Caco-2 (cell line): ENCODE measurements around the gene MDH1B. TPM values are rescaled to one million over a fixed set of nuclear protein-coding genes. Genes with fewer than 3 reads are reported as not detected.

Source experiments
- BruUV-seq: library from RNA; stranded (reverse); fragments of 400-500 nt; replicated peaks from 2 replicates; lab custom pipeline; 2021; lab: Mats Ljungman, UMichigan
- CTCF ChIA-PET: fragments of 300-600 bp; sonication (Branson Sonifier 250); formaldehyde crosslinking; loops from one replicate; lab custom pipeline; 2022; ENCODE audit warnings: antibody characterized with exemption; lab: Charles Lee
- POLR2A ChIA-PET: fragments of 300-600 bp; sonication (Branson Sonifier 250); formaldehyde crosslinking; loops from one replicate; lab custom pipeline; 2022; ENCODE audit warnings: antibody characterized with exemption; lab: Charles Lee
- DNase-seq, 2 experiments: peaks; one replicate each; pipeline versions ENCODE4 v3.0.0 to v3.0.0-alpha.2; 2020 to 2022
- H3K27me3 ChIP-seq: replicated peaks from 2 replicates; pipeline ENCODE4 v1.6.0; 2011; ENCODE audit warnings: low read length; ENCODE audit not compliant: control insufficient read depth, insufficient read depth
- H3K36me3 ChIP-seq: 2 replicates; pipeline ENCODE4 v1.5.1; 2011; ENCODE audit warnings: low read length; ENCODE audit not compliant: control insufficient read depth, insufficient read depth
- H3K4me1 ChIP-seq: fragments of 250-450 bp; sonication (Bioruptor Pico); 2 replicates; pipeline ENCODE4 v1.5.1; 2020; ENCODE audit warnings: mild to moderate bottlenecking
- H3K4me3 ChIP-seq: 2 replicates; pipeline ENCODE4 v1.5.1; 2011; ENCODE audit warnings: low read depth, mild to moderate bottlenecking, control low read depth, low read length
- H3K9me3 ChIP-seq: fragments of 250-450 bp; sonication (Bioruptor Pico); 2 replicates; pipeline ENCODE4 v1.5.1; 2020; ENCODE audit warnings: mild to moderate bottlenecking, moderate library complexity
- H3K27ac Mint-ChIP-seq: one replicate; pipeline ENCODE4 v1.8.0; 2022; ENCODE audit warnings: mixed read lengths; ENCODE audit not compliant: unreplicated experiment
- H3K27me3 Mint-ChIP-seq: one replicate; pipeline ENCODE4 v1.8.0; 2022; ENCODE audit warnings: mixed read lengths; ENCODE audit not compliant: insufficient read depth, unreplicated experiment
- H3K36me3 Mint-ChIP-seq: one replicate; pipeline ENCODE4 v1.8.0; 2022; ENCODE audit warnings: mild to moderate bottlenecking, mixed read lengths; ENCODE audit not compliant: insufficient read depth, unreplicated experiment
- H3K4me1 Mint-ChIP-seq: one replicate; pipeline ENCODE4 v1.8.0; 2022; ENCODE audit warnings: low read depth, mixed read lengths; ENCODE audit not compliant: unreplicated experiment
- H3K4me3 Mint-ChIP-seq: one replicate; pipeline ENCODE4 v1.8.0; 2022; ENCODE audit warnings: mild to moderate bottlenecking, moderate library complexity, mixed read lengths; ENCODE audit not compliant: unreplicated experiment
- H3K9me3 Mint-ChIP-seq: one replicate; pipeline ENCODE4 v1.8.0; 2022; ENCODE audit warnings: mixed read lengths; ENCODE audit not compliant: unreplicated experiment
- CTCF ChIP-seq, 2 experiments: fragments of 200-600 bp in 1 of 2; IDR thresholded peaks; 1 replicate in 1 of 2; 2 replicates in 1 of 2; pipeline versions ENCODE4 v1.5.1 to v1.8.0; 2011 to 2022; ENCODE audit warnings: antibody characterized with exemption in 1 of 2, control low read depth in 1 of 2, inconsistent platforms in 1 of 2, low read depth in 1 of 2, low read length in 1 of 2, mild to moderate bottlenecking in 1 of 2, moderate library complexity in 1 of 2; ENCODE audit not compliant: insufficient read depth in 1 of 2, severe bottlenecking in 1 of 2, unreplicated experiment in 1 of 2
- intact Hi-C: fragments of 100-400 bp; cut with micrococcal nuclease; formaldehyde crosslinking; loops from one replicate; pipeline ENCODE4 v1.10.0; 2022; ENCODE audit not compliant: unreplicated experiment
- total RNA-seq: library from RNA; stranded (reverse); gene quantifications from 2 replicates; pipeline ENCODE4 v1.2.3, GENCODE V29; 2022

The MDH1B gene
- total RNA-seq, 1 experiment from 2014 or later: 0.34 TPM

- no peak overlapping the region for H3K4me3 ChIP-seq
- Mint-ChIP-seq H3K4me3 (no peak overlapping the region), H3K27me3 (peaks cover 27% of the 10 kb centered on the region), H3K4me1 (no peaks in the 10 kb centered on the region), H3K27ac (no peak overlapping the region), H3K9me3 (no peaks in the 10 kb centered on the region), H3K36me3 (no peaks in the 10 kb centered on the region)
- peaks cover 1% of the 10 kb centered on the region; the same call in 1 of the 2 replicates for H3K27me3 ChIP-seq
- peak in 1 of 2 experiments; percentile 62 for DNase-seq
- BruUV-seq: no TSS peak
- peak; percentile 52 to 66 for TF ChIP-seq CTCF (IDR thresholded peaks at IDR 0.05; ENCODE audit: insufficient read depth in 1 of 2, low read depth in 1 of 2, low read length in 1 of 2, severe bottlenecking in 1 of 2, unreplicated experiment in 1 of 2)
- intact Hi-C loops: loop anchor here (1.0 kb wide), 3 partner anchors 88 to 780 kb away; no protein-coding TSS in a partner anchor
- no peaks in the 10 kb centered on the region for H3K4me1 ChIP-seq
- POLR2A ChIA-PET: no interaction called here
- CTCF ChIA-PET: no interaction called here
- H3K36me3 ChIP-seq: no peaks in the 10 kb centered on the region
- H3K9me3 ChIP-seq: no peaks in the 10 kb centered on the region
Measured at GRCh38 chr2:206693399-206694137, 71.6 kb downstream of the MDH1B start.

DNA sequence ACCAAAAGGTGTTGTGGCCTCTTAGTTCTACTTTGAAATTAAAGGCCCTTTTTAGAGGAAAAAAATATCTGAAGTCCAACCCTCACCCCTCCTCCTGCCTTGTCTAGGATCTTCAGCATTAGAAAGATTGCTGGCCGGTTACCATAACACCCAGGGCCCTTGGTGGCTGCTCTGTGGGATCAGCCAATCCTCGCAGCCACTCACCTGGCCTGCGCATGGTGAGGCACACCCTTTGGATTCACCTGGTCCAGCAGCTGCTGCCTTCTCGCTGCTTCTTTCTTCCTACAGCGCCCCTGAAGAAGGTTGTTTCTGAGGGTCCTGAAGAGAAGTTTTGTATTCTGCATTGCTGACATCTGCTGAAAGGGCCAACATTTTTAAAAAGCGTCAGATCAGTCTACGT lies 72.2 kb downstream of the MDH1B start:
- Histone ChIP-seq H3K4me1 (no peaks in the 10 kb centered on the region), H3K27me3 (no peaks in the 10 kb centered on the region; the same call in 1 of the 2 replicates), H3K9me3 (no peaks in the 10 kb centered on the region), H3K36me3 (no peaks in the 10 kb centered on the region), H3K4me3 (no peak overlapping the region)
- no peaks in the 10 kb centered on the region for H3K9me3 Mint-ChIP-seq
- peaks cover 24% of the 10 kb centered on the region for H3K27me3 Mint-ChIP-seq
- no peak overlapping the region for H3K27ac Mint-ChIP-seq
- intact Hi-C loops: loop anchor here (1.0 kb wide), 3 partner anchors 88 to 780 kb away; no protein-coding TSS in a partner anchor
- POLR2A ChIA-PET: no interaction called here
- H3K4me1 Mint-ChIP-seq: no peaks in the 10 kb centered on the region
- TF ChIP-seq CTCF (IDR thresholded peaks at IDR 0.05; ENCODE audit: insufficient read depth in 1 of 2, low read depth in 1 of 2, low read length in 1 of 2, severe bottlenecking in 1 of 2, unreplicated experiment in 1 of 2): no peak
- BruUV-seq: no TSS peak
- no peak overlapping the region for H3K4me3 Mint-ChIP-seq
- DNase-seq: no peak
- CTCF ChIA-PET: no interaction called here
- H3K36me3 Mint-ChIP-seq: no peaks in the 10 kb centered on the region

- ChIA-PET CTCF (no interaction called here), POLR2A (no interaction called here)
- H3K9me3 ChIP-seq: no peaks in the 10 kb centered on the region
- Mint-ChIP-seq H3K36me3 (no peaks in the 10 kb centered on the region), H3K4me1 (no peaks in the 10 kb centered on the region), H3K4me3 (no peak overlapping the region), H3K27ac (no peak overlapping the region), H3K27me3 (peaks cover 19% of the 10 kb centered on the region), H3K9me3 (no peaks in the 10 kb centered on the region)
- no peaks in the 10 kb centered on the region; the same call in 1 of the 2 replicates for H3K4me1 ChIP-seq
- BruUV-seq: no TSS peak
- H3K36me3 ChIP-seq: no peaks in the 10 kb centered on the region
- H3K27me3 ChIP-seq: no peaks in the 10 kb centered on the region
- no peak for DNase-seq
- intact Hi-C loops: no loop called here
- no peak for TF ChIP-seq CTCF (IDR thresholded peaks at IDR 0.05; ENCODE audit: insufficient read depth in 1 of 2, low read depth in 1 of 2, low read length in 1 of 2, severe bottlenecking in 1 of 2, unreplicated experiment in 1 of 2)
- H3K4me3 ChIP-seq: no peak overlapping the region
Measured at GRCh38 chr2:206688990-206689389, 76.1 kb downstream of the MDH1B start.
